Hepatocyte (in vitro differentiated cells): ENCODE data around the gene CNTNAP2. TPM values are rescaled to one million over a fixed set of nuclear protein-coding genes. Genes with fewer than 3 reads are reported as not detected.

ENCODE experiments used
- DNase-seq: peaks from one replicate; pipeline ENCODE4 v3.0.0-alpha.2; 2016; ENCODE audit warnings: low spot score
- H2AFZ ChIP-seq: fragments of 200-600 bp; sonication (generic); 2 replicates; pipeline ENCODE4 v1.6.0; 2016; ENCODE audit warnings: antibody characterized with exemption, mild to moderate bottlenecking
- H3K27ac ChIP-seq: fragments of 200-600 bp; sonication (generic); 2 replicates; pipeline ENCODE4 v1.5.1; 2016; ENCODE audit warnings: mild to moderate bottlenecking
- H3K27me3 ChIP-seq: fragments of 200-600 bp; sonication (generic); 2 replicates; pipeline ENCODE4 v1.6.1; 2016
- H3K36me3 ChIP-seq: fragments of 200-600 bp; sonication (generic); replicated peaks from 2 replicates; pipeline ENCODE4 v1.5.1; 2016; ENCODE audit warnings: low read depth; ENCODE audit not compliant: insufficient read depth
- H3K4me1 ChIP-seq: fragments of 200-600 bp; sonication (generic); 2 replicates; pipeline ENCODE4 v1.5.1; 2016; ENCODE audit warnings: mild to moderate bottlenecking, moderate library complexity; ENCODE audit not compliant: insufficient read depth
- H3K4me2 ChIP-seq: fragments of 200-600 bp; sonication (generic); 2 replicates; pipeline ENCODE4 v1.6.0; 2016
- H3K4me3 ChIP-seq: fragments of 200-600 bp; sonication (generic); 2 replicates; pipeline ENCODE4 v1.5.1; 2016; ENCODE audit warnings: mild to moderate bottlenecking
- H3K79me2 ChIP-seq: fragments of 200-600 bp; sonication (generic); 2 replicates; pipeline ENCODE4 v1.6.0; 2017; ENCODE audit warnings: mild to moderate bottlenecking
- H3K9me2 ChIP-seq: fragments of 200-600 bp; sonication (generic); replicated peaks from 2 replicates; pipeline ENCODE4 v1.6.0; 2017; ENCODE audit warnings: mild to moderate bottlenecking; ENCODE audit not compliant: insufficient read depth
- H3K9me3 ChIP-seq: fragments of 200-600 bp; sonication (generic); 2 replicates; pipeline ENCODE4 v1.5.1; 2016; ENCODE audit warnings: low read depth, mild to moderate bottlenecking
- H4K20me1 ChIP-seq: fragments of 200-600 bp; sonication (generic); 2 replicates; pipeline ENCODE4 v1.6.0; 2016; ENCODE audit warnings: mild to moderate bottlenecking; ENCODE audit not compliant: insufficient read depth, poor library complexity, severe bottlenecking
- CTCF ChIP-seq: fragments of 200-600 bp; sonication (generic); IDR thresholded peaks from 2 replicates; pipeline ENCODE4 v1.5.1; 2016; ENCODE audit warnings: antibody characterized with exemption, mild to moderate bottlenecking; ENCODE audit not compliant: poor library complexity
- EZH2 ChIP-seq: fragments of 200-600 bp; sonication (generic); IDR thresholded peaks from 2 replicates; pipeline ENCODE4 v1.6.1; 2016; ENCODE audit warnings: antibody characterized with exemption, mild to moderate bottlenecking, borderline replicate concordance
- EZH2phosphoT487 ChIP-seq: fragments of 200-600 bp; sonication (generic); IDR thresholded peaks from one replicate; pipeline ENCODE4 v1.6.1; 2018; ENCODE audit warnings: antibody characterized with exemption, mild to moderate bottlenecking, low read depth, moderate library complexity; ENCODE audit not compliant: unreplicated experiment, severe bottlenecking
- WGBS: methylation state at CpG from one replicate; pipeline ENCODE4 v1.1.6; 2016; ENCODE audit warnings: low lambda C conversion rate; ENCODE audit errors: missing lambda C conversion rate; 5-methylcytosine and 5-hydroxymethylcytosine counted together
- polyA plus RNA-seq: library from polyadenylated mRNA; unstranded; fragments of >200 nt; fragmentation: Nextera tagmentation; extraction: Ambion mirVana; gene quantifications from 2 replicates; pipeline ENCODE4 v1.2.1, GENCODE V29; 2016
- total RNA-seq: library from RNA; depleted of rRNA; stranded (reverse); fragments of >200 nt; gene quantifications from 2 replicates; pipeline ENCODE4 v1.2.3, GENCODE V29; 2014

Gene CNTNAP2
- total and polyA plus RNA-seq, 2 experiments from 2014 or later: 7.5 to 14.7 TPM

DNA sequence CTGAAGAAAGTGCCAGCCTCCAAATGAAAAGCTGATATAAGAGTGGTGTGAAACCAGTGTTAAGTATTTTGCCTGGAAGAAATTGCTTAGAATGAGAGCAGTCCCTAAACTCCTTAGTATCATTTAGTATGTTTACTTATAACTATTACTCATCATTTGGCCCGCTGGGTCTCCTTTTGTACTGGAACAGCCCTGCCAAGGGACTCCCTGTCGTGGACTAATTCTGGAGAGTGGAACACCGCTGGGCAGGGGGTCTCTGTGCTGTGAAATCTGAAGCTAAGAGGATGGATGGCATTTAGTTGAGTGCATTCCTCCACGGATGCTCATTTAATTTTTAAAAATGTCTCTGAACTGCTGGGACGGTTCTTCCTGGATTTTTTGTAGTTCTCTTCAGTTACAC, 1584.1 kb downstream of the CNTNAP2 start:
- H3K36me3 ChIP-seq: no peaks in the 10 kb centered on the region
- H3K9me3 ChIP-seq: no peaks in the 10 kb centered on the region
- no peaks in the 10 kb centered on the region for H3K9me2 ChIP-seq
- no peak overlapping the region for H3K4me3 ChIP-seq
- no peak overlapping the region for H2AFZ ChIP-seq
- TF ChIP-seq EZH2phosphoT487 (no peak), EZH2 (no peak), CTCF (no peak)
- no peaks in the 10 kb centered on the region for H3K27me3 ChIP-seq
- no peak for DNase-seq
- no peaks in the 10 kb centered on the region for H4K20me1 ChIP-seq
- H3K4me2 ChIP-seq: no peak overlapping the region
- no peaks in the 10 kb centered on the region for H3K4me1 ChIP-seq
- H3K27ac ChIP-seq: no peak overlapping the region
- 72% methylated on average over 5 of the region's 5 CpGs for WGBS
- H3K79me2 ChIP-seq: no peaks in the 10 kb centered on the region

DNA sequence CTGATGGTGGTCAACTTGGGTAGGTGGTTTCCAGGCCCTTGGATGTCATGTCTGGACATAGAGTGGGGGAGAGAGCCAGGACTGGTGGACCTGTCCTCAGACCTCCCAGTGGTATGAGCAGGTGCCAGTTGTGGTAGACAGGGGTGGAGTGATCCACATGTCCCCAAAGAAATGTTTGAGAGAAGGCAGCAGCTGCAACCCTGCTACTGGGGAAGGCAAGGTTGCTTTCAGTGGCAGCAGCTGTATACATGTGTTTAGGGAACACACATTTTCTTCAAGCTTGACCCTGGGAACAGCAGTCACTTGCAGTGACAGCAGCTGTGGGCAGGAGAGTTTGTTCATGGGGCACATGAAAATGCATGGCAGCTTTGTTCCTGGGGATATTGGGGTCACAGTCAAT, 1591.3 kb downstream of the CNTNAP2 start:
- H3K9me2 ChIP-seq: no peaks in the 10 kb centered on the region
- H3K27ac ChIP-seq: no peak overlapping the region
- no peak for TF ChIP-seq EZH2phosphoT487
- no peak for TF ChIP-seq CTCF
- no peak for TF ChIP-seq EZH2
- no peaks in the 10 kb centered on the region for H3K9me3 ChIP-seq
- H3K4me2 ChIP-seq: no peak overlapping the region
- no peaks in the 10 kb centered on the region for H3K27me3 ChIP-seq
- H3K36me3 ChIP-seq: no peaks in the 10 kb centered on the region
- no peak for DNase-seq
- H3K79me2 ChIP-seq: no peaks in the 10 kb centered on the region
- H3K4me3 ChIP-seq: no peak overlapping the region
- no peak overlapping the region for H2AFZ ChIP-seq
- H4K20me1 ChIP-seq: no peaks in the 10 kb centered on the region
- no peaks in the 10 kb centered on the region for H3K4me1 ChIP-seq

GRCh38 chr7:147708871-147709270, 1592.3 kb downstream of the CNTNAP2 start:
- Histone ChIP-seq H3K9me3 (no peaks in the 10 kb centered on the region), H4K20me1 (no peaks in the 10 kb centered on the region), H3K36me3 (no peaks in the 10 kb centered on the region), H3K27ac (no peak overlapping the region), H3K9me2 (no peaks in the 10 kb centered on the region), H3K4me3 (no peak overlapping the region), H3K27me3 (no peaks in the 10 kb centered on the region), H3K4me2 (no peak overlapping the region), H2AFZ (no peak overlapping the region), H3K4me1 (no peaks in the 10 kb centered on the region), H3K79me2 (no peaks in the 10 kb centered on the region)
- TF ChIP-seq EZH2: no peak
- no peak for TF ChIP-seq CTCF
- TF ChIP-seq EZH2phosphoT487: no peak
- 84% methylated on average over 6 of the region's 6 CpGs for WGBS
- DNase-seq: no peak

DNA sequence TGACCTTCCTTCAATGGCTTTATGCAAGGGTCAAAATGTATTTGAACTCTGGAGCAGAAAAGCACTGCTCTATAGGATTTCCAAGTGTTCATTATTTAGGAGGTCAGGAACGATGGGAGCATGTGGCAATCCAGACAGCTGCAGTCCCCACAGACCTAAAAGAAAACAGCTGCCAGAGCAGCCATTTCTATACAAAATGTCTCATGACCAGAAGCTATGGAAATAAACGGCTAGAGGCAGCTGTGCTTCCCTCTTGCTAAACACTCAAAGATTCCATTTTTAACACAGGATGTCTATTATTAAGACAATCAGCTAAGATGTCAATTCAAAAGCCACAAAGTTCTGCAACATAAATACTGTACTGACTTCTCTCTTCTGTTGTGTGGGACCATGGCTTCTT, 1594.8 kb downstream of the CNTNAP2 start:
- H3K9me3 ChIP-seq: no peaks in the 10 kb centered on the region
- H3K36me3 ChIP-seq: no peaks in the 10 kb centered on the region
- WGBS: 56% methylated on average over 2 of the region's 2 CpGs
- no peak overlapping the region for H3K4me2 ChIP-seq
- H2AFZ ChIP-seq: no peak overlapping the region
- no peaks in the 10 kb centered on the region for H3K9me2 ChIP-seq
- no peaks in the 10 kb centered on the region for H3K27me3 ChIP-seq
- H4K20me1 ChIP-seq: no peaks in the 10 kb centered on the region
- no peak overlapping the region for H3K27ac ChIP-seq
- no peaks in the 10 kb centered on the region for H3K4me1 ChIP-seq
- H3K79me2 ChIP-seq: no peaks in the 10 kb centered on the region
- TF ChIP-seq CTCF: no peak
- no peak for TF ChIP-seq EZH2phosphoT487
- TF ChIP-seq EZH2: no peak
- no peak for DNase-seq
- H3K4me3 ChIP-seq: no peak overlapping the region
